ENCODE measurements around the gene DMRTA2.
"Not testable (repeated sequence)": the region's sequence is repeated elsewhere in the genome, so short reads cannot be mapped to it uniquely, and the experiment has no call there.

DMRTA2 gene

DNA sequence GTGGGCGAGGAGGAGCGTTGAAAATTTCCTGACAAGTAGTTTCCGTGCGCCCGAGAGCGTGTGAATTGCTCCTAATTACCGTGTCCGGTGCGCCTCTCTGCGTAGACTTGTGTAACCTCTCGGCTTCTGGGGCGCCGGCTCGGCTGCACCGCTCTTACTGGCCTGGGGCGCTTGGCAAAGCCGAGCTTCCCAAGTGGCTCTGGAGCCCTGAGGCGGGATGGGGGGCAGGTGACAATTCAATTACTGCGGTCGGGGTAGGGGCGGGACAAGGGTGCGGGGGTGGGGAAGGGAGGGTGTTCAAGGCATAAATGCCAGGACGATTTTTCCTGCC, 392 bp upstream of the DMRTA2 start:
- no peak for DNase-seq (ENCODE audit: low read depth)

DNA sequence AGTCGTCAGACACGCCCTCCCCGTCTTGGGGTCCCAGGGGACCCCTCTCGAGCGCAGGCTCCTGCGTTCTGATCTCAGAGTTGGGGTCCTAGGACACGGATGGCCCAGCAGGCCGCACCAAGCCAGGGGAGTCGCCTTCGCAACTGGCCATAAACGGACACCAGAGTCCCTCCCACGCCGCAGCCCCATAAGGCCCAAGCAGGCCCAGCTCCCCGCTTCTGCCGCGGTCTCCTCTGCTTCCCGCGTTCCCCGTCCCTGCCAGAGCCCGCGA, 633 bp downstream of the DMRTA2 start:
- no peak for DNase-seq (ENCODE audit: low read depth)

DNA sequence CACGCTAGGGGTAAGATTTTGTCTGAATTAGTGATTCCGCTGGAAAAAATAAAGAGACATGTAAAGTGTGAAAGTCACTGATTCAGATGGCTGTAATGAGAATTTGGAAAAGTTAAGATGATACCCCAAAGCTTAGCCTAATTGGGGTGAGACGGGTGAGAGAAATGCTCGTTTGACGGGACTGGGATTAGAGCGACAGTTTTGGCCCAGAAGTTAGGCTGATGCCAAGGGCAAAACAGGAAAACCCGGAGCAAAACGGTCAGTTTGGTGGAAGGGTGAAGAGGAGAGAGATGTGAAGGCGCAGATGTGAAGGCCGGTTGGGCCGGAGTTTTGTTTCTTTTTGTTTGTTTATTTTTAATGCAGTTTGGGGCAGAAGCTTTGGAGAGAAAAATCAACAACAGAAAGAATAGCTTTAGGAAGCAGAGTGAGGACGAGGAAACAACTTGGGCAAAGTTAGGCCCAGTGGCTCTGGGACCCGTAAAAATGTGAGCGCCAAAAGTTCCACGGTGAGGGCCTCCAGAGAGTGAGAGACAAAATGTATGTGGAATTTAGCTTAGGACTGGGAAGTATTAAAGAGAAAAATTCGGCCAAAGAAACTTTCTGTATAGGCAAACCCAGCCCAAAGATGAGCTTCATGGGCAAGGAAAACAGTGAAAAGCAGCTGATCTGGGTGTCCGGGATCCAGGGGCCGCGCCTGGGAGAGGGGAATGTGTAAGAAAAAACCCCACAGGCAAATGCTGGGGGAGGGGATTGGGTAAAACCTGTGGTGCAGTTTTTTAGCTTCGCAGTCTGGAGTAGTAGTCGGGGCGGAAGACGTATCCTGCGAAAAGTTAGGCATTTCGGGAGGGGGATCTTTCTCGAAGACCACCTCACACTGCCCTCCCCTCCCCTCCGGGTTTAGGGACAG, 1.2 kb downstream of the DMRTA2 start:
- DNase-seq (ENCODE audit: low read depth): no peak

DNA sequence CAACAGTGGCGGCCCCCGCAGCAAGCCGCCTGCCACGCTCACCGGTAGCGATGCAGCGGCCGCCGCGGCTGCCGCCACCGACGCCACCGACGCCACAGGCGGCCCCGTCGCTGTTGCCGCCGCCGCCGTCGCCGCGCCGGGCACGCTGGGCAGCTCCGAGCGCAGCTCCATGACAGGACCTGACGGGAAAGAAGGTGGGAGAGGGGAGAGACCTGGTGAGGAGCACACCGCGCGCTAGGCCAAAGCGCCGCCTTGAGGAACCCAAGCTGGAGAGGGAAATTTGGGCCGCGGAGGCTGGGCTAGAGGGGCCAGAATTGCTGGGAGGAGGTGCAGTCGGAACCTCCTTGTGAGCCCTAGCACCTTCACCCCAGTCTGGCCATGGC, 1.9 kb downstream of the DMRTA2 start:
- no peak for DNase-seq (ENCODE audit: low read depth)

DNA sequence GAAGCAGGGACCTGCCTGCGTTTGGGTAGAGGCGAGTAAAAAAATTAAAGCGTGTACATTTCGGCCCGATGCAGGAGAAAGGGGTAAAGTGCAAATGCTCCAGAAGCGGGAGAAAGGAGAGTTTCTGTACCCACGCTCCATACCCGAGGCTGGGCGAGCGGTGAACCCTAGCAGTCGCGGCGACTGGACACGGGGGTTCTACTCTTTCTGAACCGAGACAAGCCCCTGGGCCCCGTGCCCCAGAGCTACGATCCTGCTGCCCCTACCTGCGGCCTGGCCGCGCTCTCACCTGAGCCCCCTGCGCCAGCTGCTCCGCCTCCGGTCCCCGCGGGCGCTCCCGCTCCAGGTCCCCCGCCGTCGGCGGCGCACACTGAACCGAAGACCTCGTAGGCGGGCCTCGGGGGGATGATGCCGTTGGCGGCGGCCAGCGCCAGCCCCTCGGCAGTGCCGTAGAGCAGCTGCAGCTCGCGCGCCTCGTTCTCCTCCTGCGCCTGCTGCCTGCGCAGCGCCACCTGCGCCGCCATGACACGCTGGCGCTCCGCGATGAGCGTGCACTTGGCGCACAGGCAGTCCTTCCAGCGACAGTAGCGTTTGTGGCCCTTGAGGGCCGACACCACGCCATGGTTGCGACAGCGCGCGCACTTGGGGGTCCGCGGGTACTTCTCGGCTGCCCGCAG, 2.4 kb downstream of the DMRTA2 start:
- DNase-seq (ENCODE audit: low read depth): no peak

DNA sequence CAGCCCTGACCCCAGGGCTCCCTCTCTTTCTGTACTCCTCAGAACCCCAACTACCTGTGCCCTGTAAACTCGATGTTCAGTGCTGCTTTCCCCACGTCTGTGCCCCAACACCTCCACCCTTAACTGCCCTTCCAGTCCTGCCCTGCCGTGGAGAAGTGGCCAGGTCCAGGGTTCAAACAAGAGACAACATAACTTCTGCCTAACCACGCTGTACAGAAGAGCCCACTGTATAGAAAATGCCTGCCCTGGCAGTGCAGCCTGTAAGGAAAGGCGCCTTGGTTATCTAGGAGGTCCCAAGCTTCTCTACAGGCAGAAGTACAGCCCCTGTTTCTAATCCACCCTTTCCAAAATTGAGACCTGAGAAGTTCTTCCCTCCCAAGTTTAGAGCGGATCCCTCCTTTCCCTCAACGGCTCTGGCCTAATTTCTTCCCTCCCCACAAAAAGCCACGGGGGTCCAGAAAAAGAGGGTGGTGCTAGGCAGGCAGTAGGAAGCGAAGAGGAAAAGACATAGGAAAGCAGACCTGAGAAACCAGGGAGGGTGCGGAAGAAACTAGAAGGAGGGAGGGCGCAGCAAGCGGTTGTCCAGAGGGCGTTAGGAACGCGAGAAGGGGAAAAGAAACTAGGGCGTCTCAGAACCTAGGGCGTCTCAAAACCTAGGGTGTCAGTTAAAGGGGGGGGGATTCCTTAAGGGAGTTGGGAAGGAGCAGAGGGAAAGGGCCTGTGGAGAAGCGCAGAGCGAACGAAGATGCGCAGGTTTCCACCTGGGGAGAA, 3.2 kb downstream of the DMRTA2 start:
- no peak for DNase-seq (ENCODE audit: low read depth)

DNA sequence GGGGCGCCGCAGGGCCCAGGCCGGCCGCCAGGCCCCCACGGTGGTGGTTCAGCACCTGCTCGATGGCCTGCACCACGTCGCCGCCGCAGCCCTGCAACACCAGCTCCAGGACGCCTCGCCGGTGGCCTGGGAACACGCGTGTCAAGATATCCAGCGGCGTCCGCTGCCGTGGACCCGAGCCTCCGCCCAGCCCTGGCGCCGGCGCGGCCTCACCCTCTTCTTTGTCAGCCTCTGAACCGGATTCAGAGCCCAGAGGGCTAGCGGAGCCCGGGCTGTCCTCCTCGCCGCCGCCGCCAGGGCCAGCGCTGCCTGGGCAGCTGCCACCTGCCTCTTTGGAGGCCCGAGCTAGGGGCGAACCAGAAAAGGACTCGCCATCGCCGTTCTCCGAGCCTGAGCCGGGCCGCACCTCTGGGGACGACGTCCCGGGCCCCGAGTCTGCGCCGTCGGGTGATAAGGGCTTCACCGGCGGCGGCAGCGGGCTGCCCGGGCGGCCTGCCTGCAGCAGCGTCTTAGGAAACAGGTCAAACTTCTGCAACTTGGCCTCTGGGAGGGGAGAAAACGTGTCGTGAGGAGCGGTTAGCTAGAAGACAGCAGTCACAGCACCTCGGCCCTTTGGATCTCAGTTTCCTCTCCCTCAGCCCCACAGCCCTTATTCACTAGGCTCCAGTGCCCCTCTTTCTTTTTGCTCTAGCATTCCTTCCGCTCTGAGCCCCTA, 3.9 kb downstream of the DMRTA2 start:
- no peak for DNase-seq (ENCODE audit: low read depth)

DNA sequence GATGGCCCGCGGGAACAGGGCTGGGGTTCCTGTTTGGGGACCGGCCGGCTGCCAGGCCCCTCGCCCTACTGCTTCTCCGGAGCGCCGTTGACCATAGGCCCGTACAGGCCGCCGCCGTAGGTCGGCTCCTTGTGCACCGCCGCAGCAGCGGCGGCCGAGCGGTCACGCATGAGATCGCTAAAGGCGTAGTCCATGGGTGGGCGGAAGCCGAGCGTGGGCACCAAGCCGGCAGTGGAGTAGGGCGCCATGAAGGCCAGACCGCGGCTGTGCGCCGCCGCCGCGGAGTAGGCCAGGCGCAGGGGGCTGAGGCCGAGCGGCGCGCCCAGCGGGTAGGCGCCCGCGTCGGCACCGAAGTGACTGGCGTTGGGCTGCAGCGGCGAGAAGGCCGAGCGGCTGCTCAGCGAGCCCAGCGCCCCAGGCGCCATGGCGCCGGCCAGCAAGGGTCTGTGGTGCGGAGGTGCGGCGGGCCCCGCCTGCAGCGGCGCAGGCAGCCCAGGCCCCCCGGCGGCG, 4.6 kb downstream of the DMRTA2 start:
- DNase-seq (ENCODE audit: low read depth): no peak

DNA sequence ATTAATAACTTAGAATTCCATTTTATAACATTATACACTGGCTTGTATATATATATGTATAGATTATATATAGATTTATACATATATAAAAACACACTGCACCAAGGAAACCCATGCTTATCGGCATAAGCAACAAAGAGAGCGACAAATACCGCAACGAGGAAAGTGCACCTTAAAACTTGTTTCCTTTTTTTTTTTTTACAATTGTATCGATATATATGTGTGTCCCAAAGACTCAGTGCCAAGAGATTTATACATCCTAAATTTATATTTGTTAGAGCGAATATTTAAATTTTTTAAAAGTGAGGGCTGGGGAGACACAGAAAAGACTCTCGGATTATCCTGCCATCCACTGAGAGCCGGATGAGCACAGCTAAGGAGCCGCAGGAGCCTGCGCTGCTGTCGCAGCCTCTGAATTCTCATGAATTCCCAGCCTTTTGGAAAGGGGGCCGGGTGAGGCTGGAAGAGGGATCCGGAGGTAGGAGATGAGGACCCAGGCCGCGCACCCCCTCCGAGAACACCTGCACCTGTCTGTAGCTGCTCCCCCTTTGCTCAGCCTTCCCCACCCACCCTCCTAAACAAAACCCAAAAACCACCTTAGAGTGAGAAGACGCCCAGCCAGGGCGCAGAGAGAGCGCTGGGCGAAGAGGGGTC, 5.2 kb downstream of the DMRTA2 start:
- DNase-seq (ENCODE audit: low read depth): no peak

DNA sequence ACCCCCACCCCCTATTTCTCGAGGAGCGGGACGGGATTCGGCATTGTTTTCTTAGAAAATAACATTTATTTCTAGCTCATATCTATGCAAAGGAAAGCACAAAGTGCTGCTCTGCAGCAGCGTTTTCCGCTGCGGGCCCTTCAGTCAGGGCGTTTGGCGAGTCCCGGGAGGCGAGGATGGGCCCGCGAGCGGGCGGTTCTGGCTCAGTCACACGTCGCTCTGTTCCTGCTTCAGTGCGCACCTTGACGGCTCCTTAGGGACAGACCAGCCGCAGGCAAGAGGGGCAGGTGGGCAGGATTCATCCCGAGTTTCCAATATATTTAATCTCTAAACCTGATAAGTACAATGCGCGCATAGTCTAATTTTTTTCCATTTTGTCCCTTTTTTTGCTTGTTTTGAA, 5.7 kb downstream of the DMRTA2 start:
- no peak for DNase-seq (ENCODE audit: low read depth)

DNA sequence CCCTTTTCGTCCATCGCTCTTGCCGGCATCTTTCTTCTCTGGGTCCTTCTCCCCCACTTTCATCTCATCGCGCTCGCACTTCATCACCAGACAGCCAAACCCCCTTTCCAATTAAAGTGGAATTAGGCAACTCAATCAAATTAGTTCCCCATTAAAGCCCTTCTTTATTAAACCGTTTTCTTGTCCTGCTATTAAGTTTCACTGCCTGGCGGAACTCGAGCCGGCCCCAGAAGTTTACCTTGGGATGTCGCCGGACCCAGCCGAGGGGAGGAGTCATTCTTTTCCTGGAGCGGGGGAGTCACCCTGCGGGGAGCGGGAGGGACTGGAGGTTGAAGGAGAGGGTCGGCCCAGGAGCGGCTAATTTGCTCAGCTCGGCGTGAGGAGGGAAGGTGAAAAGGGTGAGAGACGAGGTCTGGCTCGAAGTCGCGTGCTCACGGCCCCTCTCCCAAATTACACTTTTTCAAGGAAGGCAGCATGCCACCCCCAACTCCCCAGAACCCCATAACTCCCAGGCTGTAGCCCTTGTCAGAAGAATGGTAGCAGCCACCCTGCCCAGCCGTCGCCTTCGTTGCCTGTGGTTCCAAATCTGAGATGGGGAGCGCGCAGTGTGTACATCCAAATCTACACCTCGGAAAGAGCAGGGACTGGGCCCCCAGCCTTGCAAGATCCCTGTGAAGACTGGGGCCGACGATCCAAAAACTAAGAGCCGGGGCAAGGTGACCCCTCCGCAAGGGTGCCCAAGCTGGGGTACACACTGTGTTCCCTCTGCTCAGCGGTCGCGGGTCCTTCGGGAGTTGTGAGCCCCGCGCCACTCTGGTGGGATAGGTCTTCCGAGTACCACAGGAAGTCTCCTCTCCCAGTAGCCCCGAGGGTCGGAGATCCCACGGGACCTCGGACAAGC, 6.4 kb downstream of the DMRTA2 start:
- no peak for DNase-seq (ENCODE audit: low read depth)

DNA sequence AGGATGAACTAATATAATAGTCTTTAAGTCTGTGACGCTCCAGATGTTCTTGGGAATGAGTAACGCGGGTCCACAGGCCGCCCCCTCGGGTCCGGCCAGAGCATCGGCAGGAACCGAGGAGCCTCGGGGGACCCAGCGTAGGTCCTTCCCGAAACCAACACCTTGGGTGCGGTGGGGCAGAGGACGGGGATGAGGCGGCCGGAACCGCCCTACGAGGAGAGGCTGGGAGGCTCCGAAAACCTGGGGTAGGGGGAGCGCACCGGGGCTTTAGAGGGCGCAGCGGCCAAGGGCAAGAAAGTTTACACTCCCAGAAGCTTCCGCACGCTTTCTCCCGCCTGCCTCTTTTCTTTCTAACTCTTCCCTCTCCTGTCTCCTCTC, 7.1 kb downstream of the DMRTA2 start:
- DNase-seq (ENCODE audit: low read depth): no peak

DNA sequence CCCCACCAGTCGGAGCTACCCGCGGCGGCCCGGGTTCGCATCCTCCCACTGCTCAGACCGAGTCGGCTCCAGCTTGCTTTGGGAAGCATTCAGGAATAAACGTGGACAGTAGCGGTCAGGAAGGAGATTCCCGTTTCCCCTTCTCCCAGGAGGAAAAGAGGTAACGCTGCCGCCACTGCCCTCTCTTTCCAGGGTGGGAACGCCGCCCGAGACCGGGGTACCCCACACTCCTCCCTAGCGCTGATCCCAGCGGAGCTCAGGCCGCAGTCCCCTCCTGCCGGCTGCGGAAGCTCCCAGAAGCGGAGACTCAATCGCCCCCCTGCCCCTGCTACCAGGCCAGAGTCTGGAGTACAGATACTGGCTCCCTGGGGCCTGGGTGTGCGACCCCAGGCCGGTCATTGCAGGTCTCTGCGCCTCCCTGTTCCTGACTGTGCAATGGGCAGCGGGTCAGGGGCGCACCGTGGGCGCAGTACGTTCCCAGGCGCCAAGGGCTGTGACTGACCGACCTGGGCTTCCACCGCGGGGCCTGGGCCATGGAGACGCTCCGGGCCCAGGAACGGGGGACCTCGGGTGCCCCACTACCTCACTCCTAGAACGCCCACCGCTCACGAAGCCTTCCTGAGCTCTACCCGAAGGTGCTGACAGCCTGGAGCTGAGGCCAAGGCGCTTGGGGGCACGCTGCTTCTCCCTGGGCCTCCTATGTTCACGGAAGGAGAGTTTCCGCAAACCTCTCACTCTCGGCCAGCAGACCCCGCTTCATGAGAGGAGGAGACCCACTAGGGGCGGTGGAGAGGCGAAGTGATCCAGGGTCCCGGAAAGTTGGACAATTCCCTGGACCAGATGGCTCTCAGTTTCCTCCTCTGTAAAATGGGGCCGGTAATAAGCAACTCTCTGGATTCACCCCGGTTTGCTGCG, 7.8 kb downstream of the DMRTA2 start:
- DNase-seq (ENCODE audit: low read depth): no peak

DNA sequence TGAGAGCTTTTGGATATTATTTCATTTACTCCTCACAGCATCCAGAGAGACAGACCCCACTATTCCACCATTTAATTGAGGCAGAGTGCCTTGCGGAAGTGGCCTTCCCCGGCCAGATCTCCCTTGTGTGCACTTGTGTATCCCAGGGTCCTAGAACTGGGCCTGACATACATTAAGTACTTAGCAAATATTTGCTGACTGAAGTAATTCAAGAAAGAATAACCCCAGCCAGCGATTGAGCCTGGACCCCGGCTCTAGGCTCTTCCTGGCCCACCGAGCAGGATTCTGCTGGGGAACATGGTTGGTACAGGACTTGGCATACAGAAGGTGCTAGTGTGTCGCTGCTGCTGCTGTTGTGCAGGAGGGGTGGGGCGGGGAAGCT, 8.4 kb downstream of the DMRTA2 start:
- no peak for DNase-seq (ENCODE audit: low read depth)

DNA sequence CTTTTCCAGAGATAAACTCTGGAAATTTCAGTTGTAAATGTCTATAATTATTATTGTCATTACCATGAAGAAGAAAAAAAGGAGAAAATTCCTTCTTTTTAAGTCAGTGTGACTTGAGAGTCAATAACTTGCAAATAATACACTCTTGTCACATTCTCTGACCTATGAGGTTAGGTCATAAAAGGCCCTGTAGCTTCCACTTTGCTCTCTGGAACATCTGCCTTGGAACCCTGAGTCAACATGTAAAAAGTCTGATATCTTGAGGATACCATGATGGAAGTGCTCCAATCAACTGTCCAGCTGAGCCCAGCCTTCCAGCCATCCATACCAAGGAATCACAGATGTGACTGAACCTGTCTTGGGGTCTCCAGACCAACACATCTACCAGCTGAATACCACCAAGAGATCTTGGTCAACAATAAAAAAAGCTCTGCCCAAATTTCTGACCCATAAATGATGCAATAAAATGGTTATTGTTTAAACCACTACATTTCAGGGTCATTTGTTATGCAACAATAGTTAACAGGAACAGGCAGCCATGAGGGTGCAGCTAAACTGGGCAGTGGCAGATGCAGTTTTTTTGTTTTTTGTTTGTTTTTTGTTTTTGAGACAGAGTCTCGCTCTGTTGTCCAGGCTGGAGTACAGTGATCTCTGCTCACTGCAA, 10.3 kb downstream of the DMRTA2 start:
- DNase-seq (ENCODE audit: low read depth): no peak

DNA sequence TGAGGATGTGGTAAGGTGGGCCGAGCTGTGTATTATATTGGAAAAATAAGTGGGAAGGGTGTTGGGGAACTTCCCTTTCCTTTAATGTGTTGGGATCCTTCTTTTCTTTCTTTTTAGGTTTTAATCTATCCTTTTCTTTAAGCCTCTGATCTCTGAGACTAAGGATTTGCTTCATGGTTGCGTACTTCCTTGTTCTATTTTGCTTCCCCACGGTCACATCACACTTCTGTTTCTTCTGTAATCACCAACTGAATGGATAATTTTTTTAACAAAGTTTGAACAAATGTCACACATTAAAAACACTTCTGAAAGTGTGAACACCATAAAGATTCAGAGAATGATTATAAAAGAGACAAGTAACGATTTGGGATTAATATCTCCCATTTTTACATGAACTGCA, 17.4 kb downstream of the DMRTA2 start:
- DNase-seq (ENCODE audit: low read depth): no peak

DNA sequence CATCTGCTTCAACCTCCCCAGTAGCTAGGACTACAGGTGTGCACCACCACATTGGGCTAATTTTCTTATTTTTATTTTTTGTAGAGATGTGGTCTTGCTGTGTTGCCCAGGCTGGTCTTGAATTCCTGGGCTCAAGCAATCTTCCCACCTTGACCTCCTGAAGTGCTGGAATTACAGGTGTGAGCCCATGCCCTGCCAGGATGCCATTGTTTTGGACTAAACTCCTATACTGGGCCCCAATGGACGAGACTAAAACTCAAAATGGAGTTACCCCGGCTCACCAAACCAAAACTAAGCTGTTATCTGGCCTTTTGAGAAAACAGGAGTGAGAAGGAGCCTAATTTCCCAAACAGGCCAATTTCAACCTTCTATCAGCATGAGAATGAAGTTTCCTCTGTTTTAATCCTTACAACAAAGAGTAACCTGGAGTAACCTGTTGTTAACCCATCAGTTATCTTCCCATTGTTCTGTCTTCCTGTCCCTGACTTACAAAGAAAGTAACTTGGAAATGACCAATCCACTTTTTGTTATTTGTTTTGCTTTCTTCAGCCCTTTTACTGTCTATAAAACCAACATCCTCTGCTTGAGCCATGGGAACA, 29.6 kb downstream of the DMRTA2 start:
- no peak for DNase-seq (ENCODE audit: low read depth)

DNA sequence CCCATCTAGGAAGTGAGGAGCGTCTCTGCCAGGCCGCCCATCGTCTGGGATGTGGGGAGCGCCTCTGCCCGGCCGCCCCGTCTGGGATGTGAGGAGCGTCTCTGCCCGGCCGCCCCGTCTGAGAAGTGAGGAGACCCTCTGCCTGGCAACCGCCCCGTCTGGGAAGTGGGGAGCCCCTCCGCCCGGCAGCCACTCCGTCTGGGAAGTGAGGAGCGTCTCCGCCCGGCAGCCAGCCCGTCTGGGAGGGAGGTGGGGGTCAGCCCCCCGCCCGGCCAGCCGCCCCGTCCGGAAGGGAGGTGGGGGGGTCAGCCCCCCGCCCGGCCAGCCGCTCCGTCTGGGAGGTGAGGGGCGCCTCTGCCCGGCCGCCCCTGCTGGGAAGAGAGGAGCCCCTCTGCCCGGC, 41.7 kb downstream of the DMRTA2 start:
- DNase-seq (ENCODE audit: low read depth): not testable (repeated sequence)

DNA sequence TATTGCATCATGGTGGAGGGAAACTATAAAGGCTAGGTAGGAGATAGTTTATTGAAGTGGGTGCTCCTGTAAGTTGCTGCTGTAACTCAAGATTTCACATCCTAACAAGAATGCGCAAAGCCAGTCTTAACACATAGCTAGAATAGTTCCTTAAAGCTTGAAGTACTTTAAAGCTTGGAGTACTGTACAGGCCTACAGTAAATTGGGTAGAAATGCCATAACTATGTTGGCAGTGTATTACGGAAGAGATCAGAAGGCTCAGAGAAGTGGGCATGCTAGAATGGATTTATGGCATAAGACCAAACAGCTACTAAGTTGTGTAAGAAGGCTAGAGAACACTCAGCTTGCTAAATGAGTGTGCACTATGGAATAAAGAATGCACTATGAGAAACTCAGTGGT, 44.5 kb downstream of the DMRTA2 start:
- no peak for DNase-seq (ENCODE audit: low read depth)

Data from HS-27A (cell line).